ENCODE data around the gene SUPT7L.

DNA sequence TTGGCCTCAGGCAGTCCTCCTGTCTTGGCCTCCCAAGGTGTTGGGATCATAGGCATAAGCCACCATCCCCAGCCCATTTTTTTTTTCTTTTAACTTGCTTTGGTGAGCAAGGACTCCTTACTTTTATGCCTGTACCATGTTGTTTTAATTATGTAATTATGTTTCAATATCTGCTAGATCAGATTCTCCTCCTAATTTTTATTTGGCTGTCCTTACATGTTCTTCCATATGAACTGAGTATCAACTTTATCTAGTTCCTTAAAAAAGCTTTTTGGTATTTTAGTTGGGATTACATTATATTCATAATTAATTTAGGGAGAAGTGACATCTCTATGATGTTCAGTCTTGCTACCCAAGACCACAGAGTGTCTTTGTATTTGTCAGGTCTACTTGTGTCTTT, 18.2 kb downstream of the SUPT7L start:
- TF ChIP-seq POLR2AphosphoS5 (IDR thresholded peaks at IDR 0.05; ENCODE audit: borderline replicate concordance, low read depth, low read length) (no peak), EZH2 (IDR thresholded peaks at IDR 0.05) (no peak), FOXP2 (optimal IDR thresholded peaks at IDR 0.05; ENCODE audit: control extremely low read depth, extremely low read length, insufficient read depth) (no peak)

All from SK-N-MC (cell line).